Kidney (tissue), 14 donors: Measurements from ENCODE around the gene NPAS3. TPM values are rescaled to one million over a fixed set of nuclear protein-coding genes. Genes with fewer than 3 reads are reported as not detected.

Source experiments
- DNase-seq, 5 donors: peaks; one replicate each; pipeline ENCODE4 v3.0.0-alpha.2; 2013 to 2020
- FAIRE-seq: peaks from 2 replicates; lab custom pipeline; 2012; peaks lifted over from hg19 to GRCh38; lab: Jason Lieb, UNC
- H3K27ac ChIP-seq, 2 donors: one replicate each; pipeline ENCODE4 v1.7.0; 2013; ENCODE audit warnings: low read depth in 2 of 2, low read length in 2 of 2, inconsistent platforms in 1 of 2
- H3K27me3 ChIP-seq: one replicate; pipeline ENCODE4 v1.7.1; 2013; ENCODE audit warnings: low read length, inconsistent platforms; ENCODE audit not compliant: control insufficient read depth, insufficient read depth
- H3K36me3 ChIP-seq, 3 donors: one replicate each; pipeline versions ENCODE4 v1.7.0 to v1.7.1; 2013; ENCODE audit warnings: low read length in 3 of 3, control low read depth in 1 of 3, inconsistent platforms in 1 of 3; ENCODE audit not compliant: insufficient read depth in 3 of 3, control insufficient read depth in 2 of 3
- H3K4me1 ChIP-seq, 3 donors: one replicate each; pipeline versions ENCODE4 v1.7.0 to v1.7.1; 2013; ENCODE audit warnings: low read length in 3 of 3, inconsistent platforms in 1 of 3, low read depth in 1 of 3; ENCODE audit not compliant: control insufficient read depth in 2 of 3, insufficient read depth in 2 of 3
- H3K4me3 ChIP-seq, 3 donors: one replicate each; pipeline versions ENCODE4 v1.7.0 to v1.8.1; 2013; ENCODE audit warnings: low read length in 3 of 3, control low read depth in 1 of 3, inconsistent platforms in 1 of 3
- H3K9ac ChIP-seq, 3 donors: one replicate each; pipeline versions ENCODE4 v1.7.0 to v1.7.1; 2013; ENCODE audit warnings: low read length in 3 of 3, control low read depth in 1 of 3, inconsistent platforms in 1 of 3
- H3K9me3 ChIP-seq, 3 donors: one replicate each; pipeline versions ENCODE4 v1.7.0 to v1.7.1; 2013; ENCODE audit warnings: low read length in 3 of 3, control low read depth in 1 of 3, inconsistent platforms in 1 of 3; ENCODE audit not compliant: control insufficient read depth in 2 of 3, insufficient read depth in 1 of 3
- CTCF ChIP-seq: IDR thresholded peaks from 3 replicates; pipeline ENCODE4 v1.5.1; 2012; ENCODE audit warnings: mild to moderate bottlenecking, moderate library complexity, borderline replicate concordance; ENCODE audit not compliant: insufficient read depth; ENCODE audit errors: extremely low read depth
- intact Hi-C: fragments of 100-400 bp; cut with DNase I; formaldehyde crosslinking; loops from one replicate; pipeline ENCODE4 v1.11.1; 2022
- polyA plus RNA-seq: library from polyadenylated mRNA; stranded (reverse); fragments of 350-450 nt; fragmentation: Illumina TruSeq; extraction: RNeasy Lipid Tissue Mini Kit (QIAGEN cat#74804); gene quantifications from one replicate; pipeline ENCODE4 v1.2.3, GENCODE V29; 2014; ENCODE audit warnings: low read depth, low replicate concordance; ENCODE audit not compliant: insufficient read depth
- total RNA-seq: library from RNA; stranded (reverse); fragmentation: NEBNext Ultra II Directional; extraction: Animal tissue kit (Norgen Biotek cat#: 25700); gene quantifications from one replicate; pipeline ENCODE4 v1.2.1, GENCODE V29; 2021
- donor health status: control.
- donor health status: control.
- donor health status: control.
- donor health status: control.
- donor health status: control.
- donor health status: DM: yes; HTN: yes; CAD: no.
- donor health status: Normal renal cell carcinoma (clear cell type).

The NPAS3 gene
- total and polyA plus RNA-seq, 2 donors from 2014 or later = 0.82 to 5.0 TPM

DNA sequence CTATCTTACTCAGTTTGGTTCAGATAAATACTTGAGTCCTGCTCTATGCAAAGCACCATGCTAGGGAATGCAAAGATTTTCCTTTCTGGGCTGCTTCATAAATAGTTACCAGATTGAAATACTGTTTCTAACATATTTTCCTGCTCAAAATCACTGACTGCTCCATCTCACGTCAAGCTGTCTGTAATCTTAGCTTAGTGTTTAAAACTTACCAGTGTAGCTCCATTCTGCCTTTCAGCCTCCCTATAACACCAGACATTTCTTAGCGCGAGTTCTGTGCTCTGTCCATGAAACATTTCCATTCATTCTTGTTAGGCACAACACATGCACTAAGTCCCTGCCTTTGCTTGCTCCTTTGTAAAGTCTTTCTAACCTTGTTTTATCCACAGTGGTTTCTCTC lies 129.4 kb downstream of the NPAS3 start:
- no peak overlapping the region for H3K4me3 ChIP-seq
- no peaks in the 10 kb centered on the region for H3K27me3 ChIP-seq
- no peaks in the 10 kb centered on the region for H3K4me1 ChIP-seq
- no peak for TF ChIP-seq CTCF
- H3K9me3 ChIP-seq = no peaks in the 10 kb centered on the region
- no peak for FAIRE-seq
- no peak overlapping the region for H3K27ac ChIP-seq
- intact Hi-C loops = no loop called here
- no peak overlapping the region for H3K9ac ChIP-seq
- DNase-seq = no peak
- no peaks in the 10 kb centered on the region for H3K36me3 ChIP-seq

DNA sequence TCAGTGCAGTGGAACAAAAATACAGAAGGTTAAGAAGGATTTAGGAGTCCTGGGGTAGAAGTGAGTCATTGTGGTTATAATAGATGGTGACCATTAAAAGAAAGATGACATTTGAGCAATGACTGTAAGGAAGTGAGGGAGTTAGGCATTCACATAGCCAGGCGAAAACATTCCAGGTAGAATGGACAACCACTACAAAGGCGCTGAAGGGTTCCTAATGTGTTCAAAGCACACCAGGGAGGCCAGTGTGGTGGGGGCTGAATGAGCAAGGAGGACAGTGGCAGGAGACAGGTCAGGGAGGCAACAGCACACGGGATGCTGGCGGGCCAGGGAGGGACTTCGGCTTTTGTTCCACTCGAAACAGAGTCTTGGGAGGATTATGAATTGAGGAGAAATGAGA lies 129.9 kb downstream of the NPAS3 start:
- Histone ChIP-seq H3K4me3 (no peak overlapping the region), H3K9ac (no peak overlapping the region), H3K4me1 (no peaks in the 10 kb centered on the region), H3K9me3 (no peaks in the 10 kb centered on the region), H3K27me3 (no peaks in the 10 kb centered on the region), H3K27ac (no peak overlapping the region), H3K36me3 (no peaks in the 10 kb centered on the region)
- DNase-seq (no peak), FAIRE-seq (no peak)
- intact Hi-C loops = no loop called here
- TF ChIP-seq CTCF = no peak

GRCh38 chr14:33070475-33070874 lies 131.8 kb downstream of the NPAS3 start:
- TF ChIP-seq CTCF = no peak
- Histone ChIP-seq H3K27me3 (no peaks in the 10 kb centered on the region), H3K36me3 (no peaks in the 10 kb centered on the region), H3K27ac (no peak overlapping the region), H3K9ac (no peak overlapping the region), H3K4me3 (no peak overlapping the region), H3K9me3 (no peaks in the 10 kb centered on the region), H3K4me1 (no peaks in the 10 kb centered on the region)
- FAIRE-seq (no peak), DNase-seq (peak in 2 of 5 donors; percentile 21 to 26)
- intact Hi-C loops = no loop called here

- DNase-seq (no peak), FAIRE-seq (no peak)
- Histone ChIP-seq H3K36me3 (no peaks in the 10 kb centered on the region), H3K4me1 (no peaks in the 10 kb centered on the region), H3K4me3 (no peak overlapping the region), H3K9me3 (no peaks in the 10 kb centered on the region), H3K27ac (no peak overlapping the region), H3K9ac (no peak overlapping the region), H3K27me3 (no peaks in the 10 kb centered on the region)
- intact Hi-C loops = no loop called here
- no peak for TF ChIP-seq CTCF
These were observed 134.3 kb downstream of the NPAS3 start for GRCh38 chr14:33073023-33073422.
